Naive thymus-derived CD8-positive, alpha-beta T cell (primary cell): ENCODE results near the gene NPPB. TPM values are rescaled to one million over a fixed set of nuclear protein-coding genes. Genes with fewer than 3 reads are reported as not detected.
A peak's percentile ranks its signal among the peaks of the same experiment; 100 is the strongest.

ENCODE experiments used
- ATAC-seq, 2 donors: fragments of 150-1000 bp; cut with Tn5 transposase in 1 of 2; sonication (Bioruptor Pico), chemical (Tn5 transposase) in 1 of 2; 1 replicate in 1 of 2; 2 replicates in 1 of 2; pipeline ENCODE4 v1.10.0; 2021; ENCODE audit warnings: mild to moderate bottlenecking in 2 of 2, moderate library complexity in 2 of 2
- POLR2A ChIA-PET: fragments of 350-600 bp; sonication (Branson Sonifier 250); formaldehyde crosslinking; loops from one replicate; lab custom pipeline; 2021; ENCODE audit warnings: antibody characterized with exemption; lab: Charles Lee
- DNase-seq, 10 donors: peaks; one replicate each; pipeline versions ENCODE4 v3.0.0 to v3.0.0-alpha.2; 2020 to 2022
- H3K27ac Mint-ChIP-seq, 10 donors: one replicate each; pipeline ENCODE4 v1.8.0; 2020 to 2022; ENCODE audit warnings: mild to moderate bottlenecking in 10 of 10, mixed read lengths in 10 of 10, moderate library complexity in 4 of 10, inconsistent platforms in 1 of 10
- H3K27me3 Mint-ChIP-seq, 5 donors: one replicate each; pipeline ENCODE4 v1.8.0; 2021 to 2022; ENCODE audit warnings: mixed read lengths in 5 of 5
- H3K36me3 Mint-ChIP-seq, 3 donors: one replicate each; pipeline ENCODE4 v1.8.0; 2020 to 2022; ENCODE audit warnings: mixed read lengths in 3 of 3, mild to moderate bottlenecking in 2 of 3, inconsistent platforms in 1 of 3
- H3K4me1 Mint-ChIP-seq, 4 donors: one replicate each; pipeline ENCODE4 v1.8.0; 2021 to 2022; ENCODE audit warnings: mixed read lengths in 4 of 4
- H3K4me3 Mint-ChIP-seq, 10 donors: one replicate each; pipeline ENCODE4 v1.8.0; 2020 to 2022; ENCODE audit warnings: mild to moderate bottlenecking in 10 of 10, mixed read lengths in 10 of 10, moderate library complexity in 6 of 10, inconsistent platforms in 1 of 10
- H3K9me3 Mint-ChIP-seq, 9 donors: one replicate each; pipeline ENCODE4 v1.8.0; 2020 to 2022; ENCODE audit warnings: mixed read lengths in 9 of 9, mild to moderate bottlenecking in 3 of 9, inconsistent platforms in 1 of 9, moderate library complexity in 1 of 9
- polyA plus RNA-seq, 3 donors: library from polyadenylated mRNA; unstranded; fragments of 300-500 nt; fragmentation: Illumina TruSeq; gene quantifications; one replicate each; pipeline ENCODE4 v1.2.3, GENCODE V29; 2021
- total RNA-seq, 8 experiments: library from RNA in 2 of 8; stranded (reverse) in 2 of 8; gene quantifications; one replicate each; pipeline ENCODE4 v1.2.3 and lab custom pipeline; 2021 to 2026

Gene NPPB
- total and polyA plus RNA-seq, 5 experiments from 2014 or later, result not detected

DNA sequence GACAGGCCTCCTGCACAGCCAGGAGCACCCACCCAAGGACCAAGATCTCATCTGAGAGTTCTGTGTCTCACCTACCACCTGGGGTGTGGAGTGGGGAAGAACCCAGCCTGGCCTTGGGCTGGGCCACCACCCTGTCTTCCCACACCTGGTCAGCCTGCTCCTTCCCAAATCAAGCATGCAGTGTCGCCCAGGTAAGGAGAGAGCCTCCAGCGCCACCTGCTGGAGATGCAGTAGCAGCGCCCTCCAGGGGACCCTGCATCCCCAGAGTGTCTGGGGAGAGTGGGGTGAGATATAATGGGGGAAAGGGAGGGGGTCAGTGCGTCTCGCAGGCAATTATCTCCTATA is 35.1 kb upstream of the NPPB start:
- Mint-ChIP-seq H3K36me3 (no peaks in the 10 kb centered on the region), H3K4me3 (no peak overlapping the region), H3K4me1 (peaks cover 0 to 6% (median 3%) of the 10 kb centered on the region in 4 donors), H3K9me3 (no peaks in the 10 kb centered on the region), H3K27me3 (peaks cover 11 to 58% (median 24%) of the 10 kb centered on the region in 5 donors), H3K27ac (peak overlapping the region in 1 of 10 donors; percentile 2)
- peak; percentile 83 to 94 for ATAC-seq
- POLR2A ChIA-PET, result no interaction called here
- peak; percentile 51 to 82 (median 65) for DNase-seq

DNA sequence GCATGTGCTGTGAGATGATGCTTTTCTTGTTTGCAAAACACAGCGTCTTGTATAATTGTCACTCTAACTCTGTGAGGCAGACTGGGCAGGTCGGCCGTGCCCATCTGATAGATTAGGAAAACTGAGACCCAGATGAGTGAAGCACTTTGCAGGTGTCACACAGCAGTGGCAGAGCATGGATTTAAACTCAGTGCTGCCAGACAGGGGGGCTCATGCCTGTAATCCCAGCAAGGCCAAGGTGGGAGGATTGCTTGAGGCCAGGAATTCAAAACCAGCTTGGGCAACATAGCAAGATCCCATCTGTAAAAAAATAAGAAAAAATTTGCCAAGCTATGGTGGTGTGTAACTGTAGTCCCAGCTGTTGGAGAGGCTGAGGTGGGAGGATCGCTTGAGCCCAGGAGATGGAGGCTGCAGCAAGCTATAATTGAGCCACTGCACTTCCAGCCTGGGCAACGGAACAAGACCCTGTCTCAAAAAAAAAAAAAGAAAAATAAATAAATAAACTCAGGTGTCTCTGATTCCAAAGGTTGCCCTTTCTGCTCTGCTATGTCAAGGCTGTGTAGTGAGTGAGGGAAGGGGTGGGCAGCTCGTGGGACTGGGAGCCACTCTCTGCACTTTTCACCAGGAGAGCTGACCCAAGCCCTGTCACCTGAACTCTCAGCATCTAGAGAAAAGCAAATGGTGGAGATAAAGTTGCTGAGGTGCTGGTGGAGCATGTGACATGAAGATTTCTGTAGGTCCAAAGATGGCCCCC is 32.9 kb upstream of the NPPB start:
- ATAC-seq (no peak), DNase-seq (no peak)
- H3K4me3 Mint-ChIP-seq, result no peak overlapping the region
- peaks cover 8 to 49% (median 16%) of the 10 kb centered on the region in 5 donors for H3K27me3 Mint-ChIP-seq
- peaks cover 0 to 6% (median 3%) of the 10 kb centered on the region in 4 donors for H3K4me1 Mint-ChIP-seq
- H3K36me3 Mint-ChIP-seq, result no peaks in the 10 kb centered on the region
- no peak overlapping the region for H3K27ac Mint-ChIP-seq
- POLR2A ChIA-PET, result interaction anchor here (0.6 to 1.7 kb wide), 3 partner anchors 16 to 165 kb away, joined by 5 to 6 read pairs (median 5); no protein-coding TSS in a partner anchor
- no peaks in the 10 kb centered on the region for H3K9me3 Mint-ChIP-seq

DNA sequence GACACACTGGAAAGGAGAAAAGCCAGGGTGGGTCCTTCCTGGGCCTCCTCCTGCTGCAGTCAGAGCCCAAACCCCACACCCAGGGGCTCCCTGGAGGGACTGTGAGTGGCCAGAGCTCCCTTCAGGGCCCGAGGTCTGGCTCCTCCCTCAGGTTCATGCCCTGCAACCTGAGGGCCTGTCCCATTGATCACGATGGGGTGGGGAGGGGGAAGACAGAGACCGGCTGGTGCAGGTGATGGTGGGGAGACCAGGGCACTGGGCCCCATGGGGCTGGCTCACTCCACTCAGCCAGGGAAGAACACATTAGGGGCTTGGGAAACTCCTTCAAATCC is 30.1 kb upstream of the NPPB start:
- peaks cover 0 to 2% (median under 1%) of the 10 kb centered on the region in 4 donors for H3K4me1 Mint-ChIP-seq
- DNase-seq (no peak), ATAC-seq (no peak)
- no peak overlapping the region for H3K27ac Mint-ChIP-seq
- peaks cover 5 to 29% (median 13%) of the 10 kb centered on the region in 5 donors for H3K27me3 Mint-ChIP-seq
- no peaks in the 10 kb centered on the region for H3K36me3 Mint-ChIP-seq
- POLR2A ChIA-PET, result no interaction called here
- H3K4me3 Mint-ChIP-seq, result no peak overlapping the region
- no peaks in the 10 kb centered on the region for H3K9me3 Mint-ChIP-seq

DNA sequence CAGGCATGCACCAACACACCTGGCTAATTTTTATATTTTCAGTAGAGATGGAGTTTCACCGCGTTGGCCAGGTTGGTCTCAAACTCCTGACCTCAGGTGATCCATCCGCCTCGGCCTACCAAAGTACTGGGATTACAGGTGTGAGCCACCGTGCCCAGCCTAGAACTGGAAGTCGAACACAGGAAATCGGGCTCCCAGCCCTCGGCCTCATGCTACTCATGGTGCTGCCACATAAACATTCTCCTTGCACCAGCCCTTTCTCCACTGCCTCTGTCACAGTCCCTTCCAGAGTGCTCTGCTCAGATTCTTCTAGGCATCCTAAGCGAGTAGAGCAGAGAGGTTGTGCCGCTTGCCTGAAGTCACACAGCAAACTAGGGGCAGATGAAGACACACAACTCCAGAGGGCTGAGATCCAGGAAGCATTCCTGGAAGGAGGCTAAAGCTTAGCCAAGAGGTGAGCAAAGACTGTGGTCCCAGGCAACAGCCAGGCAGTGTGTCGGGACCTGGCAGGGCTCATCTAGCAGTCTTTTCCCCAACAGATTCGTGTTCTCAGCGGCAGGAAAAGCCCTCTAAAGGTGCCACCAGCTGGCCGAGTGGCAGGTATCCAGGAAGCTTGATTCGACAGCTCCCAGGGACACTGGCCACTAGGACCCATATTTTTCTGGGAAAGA is 29.6 kb upstream of the NPPB start:
- no peak for DNase-seq
- Mint-ChIP-seq H3K4me3 (peak overlapping the region in 1 of 10 donors; percentile 41), H3K27ac (no peak overlapping the region), H3K9me3 (no peaks in the 10 kb centered on the region), H3K27me3 (peaks cover 4 to 24% (median 11%) of the 10 kb centered on the region in 5 donors), H3K36me3 (no peaks in the 10 kb centered on the region), H3K4me1 (no peaks in the 10 kb centered on the region)
- ATAC-seq, result no peak
- POLR2A ChIA-PET, result no interaction called here

DNA sequence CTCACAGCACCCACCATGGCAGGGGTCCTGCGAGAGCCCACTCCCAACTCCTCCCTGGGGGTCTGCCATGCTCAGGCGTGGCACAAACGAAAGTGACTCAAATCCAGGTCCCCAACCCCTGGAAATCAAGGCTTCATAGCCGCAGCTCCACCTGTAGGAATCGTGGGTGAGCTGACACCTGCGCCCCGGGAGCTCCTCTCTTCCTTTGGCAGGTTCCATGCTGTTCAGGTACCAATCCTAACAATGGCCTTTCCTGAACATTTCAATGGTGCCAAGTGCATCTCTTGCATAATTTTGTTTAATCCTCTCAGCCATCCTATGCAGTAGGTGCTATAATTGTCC is 28.9 kb upstream of the NPPB start:
- POLR2A ChIA-PET, result no interaction called here
- Mint-ChIP-seq H3K27ac (no peak overlapping the region), H3K4me3 (no peak overlapping the region), H3K4me1 (peaks cover 0 to 5% (median 0%) of the 10 kb centered on the region in 4 donors), H3K36me3 (no peaks in the 10 kb centered on the region), H3K27me3 (peaks cover 4 to 20% (median 12%) of the 10 kb centered on the region in 5 donors), H3K9me3 (no peaks in the 10 kb centered on the region)
- ATAC-seq (no peak), DNase-seq (no peak)

DNA sequence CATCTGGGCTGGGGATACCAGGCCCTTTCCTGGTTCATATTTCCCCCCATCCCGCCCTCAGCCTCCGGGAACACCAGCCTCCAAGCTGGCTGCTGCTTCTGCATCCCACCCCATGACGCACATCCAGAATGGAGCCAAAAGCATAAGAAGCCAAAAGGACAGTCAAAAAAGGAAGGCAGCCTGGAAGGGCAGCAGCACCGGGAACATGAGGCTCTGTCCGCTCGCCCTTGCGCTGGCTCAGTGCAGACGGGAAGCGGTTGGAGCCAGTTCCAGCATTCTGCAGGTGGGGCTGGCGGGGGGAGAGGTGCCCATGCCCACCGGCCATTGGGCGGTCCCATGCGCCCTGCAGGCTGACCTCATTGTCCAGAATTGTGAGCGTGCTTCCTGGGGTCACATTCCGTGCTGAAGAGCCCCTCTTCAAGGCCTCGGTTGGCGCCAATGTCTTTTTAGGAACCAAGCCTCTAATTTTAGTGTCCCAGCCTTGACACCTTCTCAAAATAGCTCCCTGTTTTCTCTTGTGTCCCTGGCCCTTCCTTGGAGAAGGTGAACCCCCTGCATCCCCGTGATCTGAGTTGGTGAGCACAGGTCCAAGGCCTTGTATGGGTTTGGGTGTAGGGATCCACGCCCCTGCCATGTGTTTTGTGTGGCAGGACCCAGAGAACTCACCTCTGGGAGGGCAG is 28.4 kb upstream of the NPPB start:
- ATAC-seq, result no peak
- Mint-ChIP-seq H3K4me1 (peaks cover 0 to 5% (median 0%) of the 10 kb centered on the region in 4 donors), H3K9me3 (no peaks in the 10 kb centered on the region), H3K27ac (no peak overlapping the region), H3K36me3 (no peaks in the 10 kb centered on the region), H3K4me3 (no peak overlapping the region), H3K27me3 (peaks cover 0 to 22% (median 12%) of the 10 kb centered on the region in 5 donors)
- no peak for DNase-seq
- POLR2A ChIA-PET, result no interaction called here

DNA sequence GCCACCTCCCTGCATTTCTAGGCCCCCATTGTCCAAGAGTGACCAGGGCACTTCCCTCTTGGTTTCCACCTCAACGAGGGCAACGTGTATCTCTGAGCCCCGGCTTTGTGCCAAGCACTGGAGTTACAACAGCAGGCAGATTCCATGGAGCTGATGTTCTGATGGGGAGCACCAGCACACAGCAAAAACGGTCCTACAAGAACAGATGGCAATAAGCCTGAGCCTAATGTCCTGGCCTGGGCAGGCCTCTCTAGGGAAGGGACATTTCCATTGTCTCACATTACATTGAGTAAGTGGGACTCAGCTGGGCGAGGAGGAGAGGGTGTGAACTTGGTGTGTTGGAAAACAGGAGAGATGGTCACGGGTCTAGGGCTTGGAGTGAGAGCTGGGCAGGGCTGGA is 27.2 kb upstream of the NPPB start:
- ATAC-seq (no peak), DNase-seq (no peak)
- Mint-ChIP-seq H3K27me3 (peaks cover 6 to 34% (median 10%) of the 10 kb centered on the region in 5 donors), H3K9me3 (no peaks in the 10 kb centered on the region), H3K27ac (no peak overlapping the region), H3K4me1 (peaks cover 0 to 5% (median 0%) of the 10 kb centered on the region in 4 donors), H3K4me3 (no peak overlapping the region), H3K36me3 (no peaks in the 10 kb centered on the region)
- POLR2A ChIA-PET, result no interaction called here

DNA sequence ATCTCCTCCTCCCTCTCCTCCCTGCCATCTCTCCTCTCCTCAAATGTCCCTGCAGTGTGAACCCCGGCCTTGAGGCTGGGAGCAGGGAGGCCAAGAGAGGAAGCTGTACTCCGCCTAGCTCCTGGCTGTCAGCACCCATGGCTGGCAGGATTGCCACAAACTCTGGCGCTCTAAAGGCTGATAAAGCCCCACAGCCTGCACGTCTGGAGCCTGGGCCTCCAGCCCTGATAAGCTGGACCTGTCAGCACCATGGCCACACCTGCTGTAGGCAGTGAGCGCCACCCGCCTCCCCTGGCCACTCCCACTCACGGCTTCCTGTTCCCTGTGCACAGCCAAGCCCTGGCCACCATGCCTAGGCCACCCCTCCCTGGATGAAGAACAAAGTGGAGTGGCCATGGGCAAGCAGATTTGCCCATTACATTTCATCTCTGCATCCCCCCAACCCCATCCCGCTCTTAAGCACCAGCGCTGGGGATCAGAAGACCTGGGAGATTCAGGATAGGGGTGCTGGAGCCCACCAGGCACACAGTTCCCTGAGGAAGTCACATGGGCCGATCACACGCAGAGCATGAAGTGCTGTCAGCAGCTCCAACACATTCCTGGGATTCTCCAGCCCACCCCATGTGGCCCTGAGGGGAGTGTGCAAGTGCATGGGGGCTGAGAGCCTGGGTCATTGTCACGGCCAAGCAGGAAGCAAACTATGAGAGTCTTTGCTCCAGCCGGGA is 24.2 kb upstream of the NPPB start:
- H3K27me3 Mint-ChIP-seq, result peaks cover 2 to 36% (median 13%) of the 10 kb centered on the region in 5 donors
- DNase-seq (no peak), ATAC-seq (no peak)
- POLR2A ChIA-PET, result no interaction called here
- H3K9me3 Mint-ChIP-seq, result no peaks in the 10 kb centered on the region
- H3K36me3 Mint-ChIP-seq, result no peaks in the 10 kb centered on the region
- H3K4me1 Mint-ChIP-seq, result peaks cover 0 to 5% (median 0%) of the 10 kb centered on the region in 4 donors
- no peak overlapping the region for H3K27ac Mint-ChIP-seq
- H3K4me3 Mint-ChIP-seq, result no peak overlapping the region

DNA sequence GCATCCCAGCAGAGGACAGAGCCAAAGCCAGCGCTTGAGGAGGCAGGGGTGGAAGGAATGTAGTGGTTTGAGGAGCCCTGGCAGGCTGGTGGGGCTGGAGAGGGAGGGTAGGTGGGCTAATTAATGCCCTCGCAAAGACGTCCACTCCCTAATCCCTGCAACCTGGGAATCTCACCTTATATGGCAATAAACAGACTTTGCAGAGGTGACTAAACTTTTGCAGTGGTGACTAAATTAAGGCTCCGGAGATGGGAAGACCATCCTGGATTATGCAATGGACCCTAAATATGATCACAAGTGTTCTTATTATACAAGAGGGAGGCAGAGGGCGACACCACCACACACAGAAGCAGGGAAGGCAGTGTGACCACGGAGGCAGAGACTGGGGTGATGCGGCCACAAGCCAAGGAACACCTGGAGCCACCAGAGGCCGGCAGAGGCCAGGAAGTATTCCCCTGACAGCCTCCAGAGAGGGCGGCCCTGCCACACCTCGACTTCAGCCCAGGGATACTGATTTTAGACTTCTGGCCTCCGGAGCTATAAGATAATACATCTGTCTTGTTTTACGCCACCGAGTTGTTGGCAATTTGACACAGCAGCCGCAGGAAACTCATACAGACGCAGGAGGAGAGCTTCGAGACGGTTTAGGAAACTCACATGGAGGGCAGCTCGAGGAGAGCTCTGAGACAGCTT is 23.1 kb upstream of the NPPB start:
- no peak overlapping the region for H3K27ac Mint-ChIP-seq
- H3K9me3 Mint-ChIP-seq, result no peaks in the 10 kb centered on the region
- no peak for ATAC-seq
- POLR2A ChIA-PET, result no interaction called here
- no peaks in the 10 kb centered on the region for H3K36me3 Mint-ChIP-seq
- no peak for DNase-seq
- no peak overlapping the region for H3K4me3 Mint-ChIP-seq
- H3K27me3 Mint-ChIP-seq, result peaks cover 5 to 36% (median 13%) of the 10 kb centered on the region in 5 donors
- peaks cover 0 to 5% (median 0%) of the 10 kb centered on the region in 4 donors for H3K4me1 Mint-ChIP-seq

DNA sequence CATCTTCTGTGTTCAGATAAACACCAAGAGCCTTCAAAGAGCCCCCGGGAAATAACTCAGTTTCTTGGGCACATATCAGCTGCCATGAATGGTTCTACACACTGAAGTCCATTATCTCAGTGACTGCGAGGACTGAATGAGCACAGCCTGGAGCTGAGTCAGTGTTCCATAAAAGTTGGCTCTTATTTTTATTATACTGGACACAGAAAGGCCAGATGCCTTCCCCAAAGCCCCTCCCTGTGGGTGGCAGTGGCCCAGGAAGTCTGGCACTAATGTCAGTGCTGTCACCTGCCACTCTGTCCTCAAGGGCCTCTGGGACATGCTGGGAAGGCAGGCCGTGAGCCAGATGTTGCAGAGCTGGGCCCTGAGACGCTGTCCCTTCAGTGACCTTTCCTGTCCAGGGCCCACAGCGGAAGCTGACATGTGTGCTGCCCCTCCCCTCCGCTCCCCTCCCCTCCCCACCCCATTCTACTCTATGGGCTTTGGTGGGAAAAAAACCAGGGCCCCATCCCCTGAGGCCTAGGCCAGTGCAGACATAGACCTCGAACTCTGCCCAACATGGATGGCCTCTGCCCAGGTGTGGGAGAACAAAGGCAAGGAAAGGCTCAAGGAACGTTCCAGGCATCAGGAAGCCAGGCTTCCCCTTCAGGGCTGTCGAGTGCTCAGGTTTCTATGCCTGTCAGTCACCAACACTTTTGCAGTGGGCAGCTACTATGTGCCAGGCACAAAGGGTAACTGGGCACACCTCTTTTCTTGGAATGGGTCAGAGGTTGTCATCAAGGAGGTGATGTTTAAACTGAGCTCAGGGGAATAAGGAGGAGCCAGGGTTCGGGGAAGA is 22.4 kb upstream of the NPPB start:
- Mint-ChIP-seq H3K4me1 (peaks cover 0 to 5% (median 0%) of the 10 kb centered on the region in 4 donors), H3K36me3 (no peaks in the 10 kb centered on the region), H3K4me3 (no peak overlapping the region), H3K9me3 (no peaks in the 10 kb centered on the region), H3K27me3 (peaks cover 5 to 33% (median 13%) of the 10 kb centered on the region in 5 donors), H3K27ac (peak overlapping the region in 1 of 10 donors; percentile 33)
- POLR2A ChIA-PET, result no interaction called here
- DNase-seq (no peak), ATAC-seq (no peak)

DNA sequence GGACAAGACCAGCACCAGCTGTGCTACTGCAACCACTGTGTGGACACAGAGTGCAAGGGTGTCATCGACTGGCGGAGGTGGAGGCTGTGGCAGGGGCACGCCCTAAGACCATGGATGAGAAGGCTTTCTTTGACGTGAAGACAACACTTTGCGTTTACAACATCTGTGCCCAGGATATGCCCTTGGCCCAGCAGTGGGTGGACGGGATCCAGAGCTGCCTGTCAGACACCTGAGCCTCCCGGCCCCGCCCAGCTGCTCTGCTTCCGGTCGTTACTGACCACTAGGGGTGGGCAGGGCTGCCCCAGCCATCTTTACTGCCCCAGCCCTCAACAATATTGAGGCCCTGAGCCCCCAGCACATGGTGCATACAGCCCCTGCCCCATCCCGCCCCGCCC is 21.4 kb upstream of the NPPB start:
- Mint-ChIP-seq H3K27me3 (peaks cover 5 to 27% (median 15%) of the 10 kb centered on the region in 5 donors), H3K36me3 (no peaks in the 10 kb centered on the region), H3K4me3 (no peak overlapping the region), H3K4me1 (peaks cover 0 to 5% (median 0%) of the 10 kb centered on the region in 4 donors), H3K9me3 (no peaks in the 10 kb centered on the region), H3K27ac (no peak overlapping the region)
- no peak for DNase-seq
- POLR2A ChIA-PET, result interaction anchor here (0.6 kb wide), 1 partner anchor 10 kb away, joined by 6 read pairs; no protein-coding TSS in a partner anchor
- ATAC-seq, result no peak
